HL-60 (cell line): ENCODE data around the gene CIZ1.
A peak's percentile ranks its signal among the peaks of the same experiment; 100 is the strongest.

Source experiments
- CTCF ChIP-seq: IDR thresholded peaks from one replicate; pipeline ENCODE4 v1.5.1; 2011; ENCODE audit warnings: low read length, control low read depth, inconsistent platforms; ENCODE audit not compliant: insufficient read depth
- POLR2AphosphoS5 ChIP-seq: IDR thresholded peaks from 2 replicates; pipeline ENCODE4 v1.6.1; 2012; ENCODE audit warnings: low read depth
- TF ChIP-seq, protein P1 (sequence below): IDR thresholded peaks from 2 replicates; pipeline ENCODE4 v1.6.1; 2012; ENCODE audit warnings: low read depth; ENCODE audit not compliant: insufficient replicate concordance

- TF ChIP-seq CTCF, result no peak
- peak; percentile 58 for TF ChIP-seq POLR2AphosphoS5
- TF ChIP-seq, protein P1, sequence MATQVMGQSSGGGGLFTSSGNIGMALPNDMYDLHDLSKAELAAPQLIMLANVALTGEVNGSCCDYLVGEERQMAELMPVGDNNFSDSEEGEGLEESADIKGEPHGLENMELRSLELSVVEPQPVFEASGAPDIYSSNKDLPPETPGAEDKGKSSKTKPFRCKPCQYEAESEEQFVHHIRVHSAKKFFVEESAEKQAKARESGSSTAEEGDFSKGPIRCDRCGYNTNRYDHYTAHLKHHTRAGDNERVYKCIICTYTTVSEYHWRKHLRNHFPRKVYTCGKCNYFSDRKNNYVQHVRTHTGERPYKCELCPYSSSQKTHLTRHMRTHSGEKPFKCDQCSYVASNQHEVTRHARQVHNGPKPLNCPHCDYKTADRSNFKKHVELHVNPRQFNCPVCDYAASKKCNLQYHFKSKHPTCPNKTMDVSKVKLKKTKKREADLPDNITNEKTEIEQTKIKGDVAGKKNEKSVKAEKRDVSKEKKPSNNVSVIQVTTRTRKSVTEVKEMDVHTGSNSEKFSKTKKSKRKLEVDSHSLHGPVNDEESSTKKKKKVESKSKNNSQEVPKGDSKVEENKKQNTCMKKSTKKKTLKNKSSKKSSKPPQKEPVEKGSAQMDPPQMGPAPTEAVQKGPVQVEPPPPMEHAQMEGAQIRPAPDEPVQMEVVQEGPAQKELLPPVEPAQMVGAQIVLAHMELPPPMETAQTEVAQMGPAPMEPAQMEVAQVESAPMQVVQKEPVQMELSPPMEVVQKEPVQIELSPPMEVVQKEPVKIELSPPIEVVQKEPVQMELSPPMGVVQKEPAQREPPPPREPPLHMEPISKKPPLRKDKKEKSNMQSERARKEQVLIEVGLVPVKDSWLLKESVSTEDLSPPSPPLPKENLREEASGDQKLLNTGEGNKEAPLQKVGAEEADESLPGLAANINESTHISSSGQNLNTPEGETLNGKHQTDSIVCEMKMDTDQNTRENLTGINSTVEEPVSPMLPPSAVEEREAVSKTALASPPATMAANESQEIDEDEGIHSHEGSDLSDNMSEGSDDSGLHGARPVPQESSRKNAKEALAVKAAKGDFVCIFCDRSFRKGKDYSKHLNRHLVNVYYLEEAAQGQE, result no peak
Observed at GRCh38 chr9:128120061-128120740, 71.2 kb downstream of the CIZ1 start.
